Liver (tissue), 3 donors: ENCODE measurements around the gene SCUBE1.

Experiments used
- ATF3 ChIP-seq: IDR thresholded peaks from 2 replicates; pipeline ENCODE4 v1.6.1; 2016; ENCODE audit warnings: antibody characterized with exemption
- EGR1 ChIP-seq, 2 donors: IDR thresholded peaks; 2 replicates each; pipeline ENCODE4 v1.6.1; 2016 to 2018; ENCODE audit warnings: antibody characterized with exemption in 2 of 2, low read depth in 2 of 2
- FOXA1 ChIP-seq: IDR thresholded peaks from 2 replicates; pipeline ENCODE4 v1.6.1; 2016; ENCODE audit warnings: antibody characterized with exemption
- GABPA ChIP-seq, 2 donors: IDR thresholded peaks in 1 of 2; conservative IDR thresholded peaks in 1 of 2; 2 replicates each; pipeline ENCODE4 v1.6.1; 2016; ENCODE audit warnings: antibody characterized with exemption in 2 of 2, mild to moderate bottlenecking in 1 of 2, moderate library complexity in 1 of 2
- HNF4A ChIP-seq, 2 donors: conservative IDR thresholded peaks; 2 replicates each; pipeline ENCODE4 v1.6.1; 2016; ENCODE audit warnings: antibody characterized with exemption in 2 of 2, mild to moderate bottlenecking in 2 of 2
- HNF4G ChIP-seq: IDR thresholded peaks from 2 replicates; pipeline ENCODE4 v1.6.1; 2016; ENCODE audit warnings: antibody characterized with exemption
- MAX ChIP-seq: IDR thresholded peaks from 2 replicates; pipeline ENCODE4 v1.6.1; 2016; ENCODE audit warnings: antibody characterized with exemption
- NR2F2 ChIP-seq: IDR thresholded peaks from 2 replicates; pipeline ENCODE4 v1.6.1; 2016; ENCODE audit warnings: antibody characterized with exemption
- RAD21 ChIP-seq, 2 donors: IDR thresholded peaks; 2 replicates each; pipeline ENCODE4 v1.6.1; 2016; ENCODE audit warnings: antibody characterized with exemption in 2 of 2, mild to moderate bottlenecking in 2 of 2
- RXRA ChIP-seq, 2 donors: IDR thresholded peaks; 2 replicates each; pipeline ENCODE4 v1.6.1; 2017 to 2018; ENCODE audit warnings: antibody characterized with exemption in 2 of 2, mild to moderate bottlenecking in 1 of 2
- TAF1 ChIP-seq: conservative IDR thresholded peaks from 2 replicates; pipeline ENCODE4 v1.6.1; 2016; ENCODE audit warnings: antibody characterized with exemption, mild to moderate bottlenecking
- YY1 ChIP-seq: IDR thresholded peaks from 2 replicates; pipeline ENCODE4 v1.6.1; 2016; ENCODE audit warnings: antibody characterized with exemption, mild to moderate bottlenecking
- TF ChIP-seq, protein P1 (sequence below): fragments of 150-350 bp; IDR thresholded peaks from 2 replicates; pipeline ENCODE4 v1.5.1; 2017; ENCODE audit warnings: improper control_type of control experiment, low read depth, low read length; ENCODE audit not compliant: missing input control
- TF ChIP-seq, protein P2 (sequence below): IDR thresholded peaks from 2 replicates; pipeline ENCODE4 v1.6.1; 2016; ENCODE audit warnings: antibody characterized with exemption, mild to moderate bottlenecking
- donor health status: healthy.
- donor health status: healthy.

DNA sequence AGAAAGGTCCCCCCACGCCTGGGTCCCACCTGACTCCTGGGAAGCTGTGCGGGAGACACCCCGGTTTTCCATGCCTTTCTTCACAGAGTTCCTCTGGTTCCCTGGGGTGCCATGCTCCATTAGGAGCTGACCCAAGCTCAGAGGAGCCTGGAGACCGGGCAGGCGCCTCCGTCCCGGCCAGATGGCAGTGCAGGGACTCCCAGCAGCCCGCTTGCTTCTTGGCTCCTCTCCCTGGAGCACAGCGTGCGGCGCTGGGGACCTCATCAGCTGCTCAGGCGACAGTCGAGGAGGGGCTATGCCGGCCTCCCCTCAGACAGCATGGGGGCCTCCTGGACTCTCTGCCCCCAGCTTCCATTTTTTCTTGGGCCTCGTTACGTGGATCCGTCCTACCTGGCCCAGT is 143.1 kb downstream of the SCUBE1 start:
- TF ChIP-seq, protein P1, sequence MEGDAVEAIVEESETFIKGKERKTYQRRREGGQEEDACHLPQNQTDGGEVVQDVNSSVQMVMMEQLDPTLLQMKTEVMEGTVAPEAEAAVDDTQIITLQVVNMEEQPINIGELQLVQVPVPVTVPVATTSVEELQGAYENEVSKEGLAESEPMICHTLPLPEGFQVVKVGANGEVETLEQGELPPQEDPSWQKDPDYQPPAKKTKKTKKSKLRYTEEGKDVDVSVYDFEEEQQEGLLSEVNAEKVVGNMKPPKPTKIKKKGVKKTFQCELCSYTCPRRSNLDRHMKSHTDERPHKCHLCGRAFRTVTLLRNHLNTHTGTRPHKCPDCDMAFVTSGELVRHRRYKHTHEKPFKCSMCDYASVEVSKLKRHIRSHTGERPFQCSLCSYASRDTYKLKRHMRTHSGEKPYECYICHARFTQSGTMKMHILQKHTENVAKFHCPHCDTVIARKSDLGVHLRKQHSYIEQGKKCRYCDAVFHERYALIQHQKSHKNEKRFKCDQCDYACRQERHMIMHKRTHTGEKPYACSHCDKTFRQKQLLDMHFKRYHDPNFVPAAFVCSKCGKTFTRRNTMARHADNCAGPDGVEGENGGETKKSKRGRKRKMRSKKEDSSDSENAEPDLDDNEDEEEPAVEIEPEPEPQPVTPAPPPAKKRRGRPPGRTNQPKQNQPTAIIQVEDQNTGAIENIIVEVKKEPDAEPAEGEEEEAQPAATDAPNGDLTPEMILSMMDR = no peak
- TF ChIP-seq MAX (no peak), RAD21 (IDR thresholded peaks at IDR 0.05) (no peak), GABPA (IDR thresholded peaks at IDR 0.05 in 1 of 2, conservative IDR thresholded peaks at IDR 0.05 in 1 of 2) (no peak), HNF4A (conservative IDR thresholded peaks at IDR 0.05) (no peak), HNF4G (no peak), YY1 (no peak), TAF1 (no peak), NR2F2 (no peak), EGR1 (IDR thresholded peaks at IDR 0.05; ENCODE audit: low read depth in 2 of 2) (no peak), RXRA (IDR thresholded peaks at IDR 0.05) (no peak), ATF3 (no peak), FOXA1 (no peak)
- TF ChIP-seq, protein P2, sequence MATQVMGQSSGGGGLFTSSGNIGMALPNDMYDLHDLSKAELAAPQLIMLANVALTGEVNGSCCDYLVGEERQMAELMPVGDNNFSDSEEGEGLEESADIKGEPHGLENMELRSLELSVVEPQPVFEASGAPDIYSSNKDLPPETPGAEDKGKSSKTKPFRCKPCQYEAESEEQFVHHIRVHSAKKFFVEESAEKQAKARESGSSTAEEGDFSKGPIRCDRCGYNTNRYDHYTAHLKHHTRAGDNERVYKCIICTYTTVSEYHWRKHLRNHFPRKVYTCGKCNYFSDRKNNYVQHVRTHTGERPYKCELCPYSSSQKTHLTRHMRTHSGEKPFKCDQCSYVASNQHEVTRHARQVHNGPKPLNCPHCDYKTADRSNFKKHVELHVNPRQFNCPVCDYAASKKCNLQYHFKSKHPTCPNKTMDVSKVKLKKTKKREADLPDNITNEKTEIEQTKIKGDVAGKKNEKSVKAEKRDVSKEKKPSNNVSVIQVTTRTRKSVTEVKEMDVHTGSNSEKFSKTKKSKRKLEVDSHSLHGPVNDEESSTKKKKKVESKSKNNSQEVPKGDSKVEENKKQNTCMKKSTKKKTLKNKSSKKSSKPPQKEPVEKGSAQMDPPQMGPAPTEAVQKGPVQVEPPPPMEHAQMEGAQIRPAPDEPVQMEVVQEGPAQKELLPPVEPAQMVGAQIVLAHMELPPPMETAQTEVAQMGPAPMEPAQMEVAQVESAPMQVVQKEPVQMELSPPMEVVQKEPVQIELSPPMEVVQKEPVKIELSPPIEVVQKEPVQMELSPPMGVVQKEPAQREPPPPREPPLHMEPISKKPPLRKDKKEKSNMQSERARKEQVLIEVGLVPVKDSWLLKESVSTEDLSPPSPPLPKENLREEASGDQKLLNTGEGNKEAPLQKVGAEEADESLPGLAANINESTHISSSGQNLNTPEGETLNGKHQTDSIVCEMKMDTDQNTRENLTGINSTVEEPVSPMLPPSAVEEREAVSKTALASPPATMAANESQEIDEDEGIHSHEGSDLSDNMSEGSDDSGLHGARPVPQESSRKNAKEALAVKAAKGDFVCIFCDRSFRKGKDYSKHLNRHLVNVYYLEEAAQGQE = no peak
